ENCODE measurements around the gene CD22. TPM values are rescaled to one million over a fixed set of nuclear protein-coding genes. Genes with fewer than 3 reads are reported as not detected.
A peak's percentile ranks its signal among the peaks of the same experiment; 100 is the strongest.

CD22 gene
- total and polyA plus RNA-seq, 4 donors: 9.4 to 39.4 (median 18.9) TPM

DNA sequence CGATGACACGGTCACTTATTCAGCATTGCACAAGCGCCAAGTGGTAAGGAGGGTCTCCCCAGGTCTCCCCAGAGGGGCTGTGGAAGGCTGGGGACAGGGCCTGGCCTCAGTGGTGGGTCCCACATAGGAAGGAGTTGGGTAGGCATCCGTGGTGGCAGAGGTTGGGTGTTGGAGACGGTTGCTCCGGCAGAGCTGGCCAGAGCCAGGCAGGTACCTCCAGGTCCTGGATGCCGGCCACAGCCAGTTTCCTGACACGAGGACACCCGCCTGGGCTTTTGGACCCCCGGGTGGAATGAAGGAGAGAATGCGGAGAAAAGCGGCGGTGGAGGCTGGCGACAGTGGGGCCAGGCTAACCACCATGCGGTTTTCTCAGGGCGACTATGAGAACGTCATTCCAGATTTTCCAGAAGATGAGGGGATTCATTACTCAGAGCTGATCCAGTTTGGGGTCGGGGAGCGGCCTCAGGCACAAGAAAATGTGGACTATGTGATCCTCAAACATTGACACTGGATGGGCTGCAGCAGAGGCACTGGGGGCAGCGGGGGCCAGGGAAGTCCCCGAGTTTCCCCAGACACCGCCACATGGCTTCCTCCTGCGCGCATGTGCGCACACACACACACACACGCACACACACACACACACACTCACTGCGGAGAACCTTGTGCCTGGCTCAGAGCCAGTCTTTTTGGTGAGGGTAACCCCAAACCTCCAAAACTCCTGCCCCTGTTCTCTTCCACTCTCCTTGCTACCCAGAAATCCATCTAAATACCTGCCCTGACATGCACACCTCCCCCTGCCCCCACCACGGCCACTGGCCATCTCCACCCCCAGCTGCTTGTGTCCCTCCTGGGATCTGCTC, 17.4 kb downstream of the CD22 start:
- peak in 1 of 6 donors; percentile 0 for DNase-seq (ENCODE audit: low read depth in 4 of 6, low spot score in 6 of 6)

DNA sequence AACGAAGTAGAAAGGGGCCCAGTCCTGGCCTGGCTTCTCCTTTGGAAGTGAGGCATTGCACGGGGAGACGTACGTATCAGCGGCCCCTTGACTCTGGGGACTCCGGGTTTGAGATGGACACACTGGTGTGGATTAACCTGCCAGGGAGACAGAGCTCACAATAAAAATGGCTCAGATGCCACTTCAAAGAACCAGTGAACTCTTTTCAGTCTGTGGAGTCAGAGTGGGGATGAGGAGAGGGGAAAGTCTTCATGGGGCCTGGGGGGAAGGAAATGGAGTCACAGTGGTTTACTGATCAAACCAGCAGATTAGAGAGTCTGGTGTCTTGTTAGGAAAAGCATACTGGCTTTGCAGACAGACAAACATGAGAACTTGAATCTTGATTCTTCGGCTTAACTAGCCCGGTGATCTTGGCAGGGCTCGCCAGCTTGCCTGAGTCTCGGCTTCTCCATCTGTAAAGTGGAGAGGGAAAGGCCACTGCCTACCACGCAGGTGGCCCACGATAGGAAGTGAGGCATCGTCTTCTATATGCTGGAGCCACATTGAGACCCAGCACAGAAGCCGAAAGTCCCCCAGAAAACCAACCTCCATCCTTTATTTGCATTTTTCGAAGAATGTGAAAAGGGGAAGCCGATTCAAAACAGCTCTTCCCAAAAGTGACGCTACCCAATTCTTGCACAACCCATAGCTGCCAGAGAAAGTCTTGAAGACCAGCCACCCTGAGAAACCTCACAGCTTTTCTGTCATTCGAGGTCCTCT, 18.4 kb downstream of the CD22 start, which contains the start of gene FFAR1:
Gene FFAR1 (plus strand): TSS at position 732 of the 759 bp plus-strand sequence. CDS start 3,650 bp downstream, outside the sequence.
- Histone ChIP-seq H3K27ac (ENCODE audit: low read depth, low read length) (no peak within 1 kb of the TSS), H3K36me3 (ENCODE audit: control insufficient read depth, insufficient read depth, low read length) (no peaks in the 10 kb centered on the region), H3K27me3 (ENCODE audit: control insufficient read depth, insufficient read depth, low read length) (no peaks in the 10 kb centered on the region), H3K4me1 (ENCODE audit: control insufficient read depth, insufficient read depth, low read length) (no peaks in the 10 kb centered on the region), H3K9me3 (ENCODE audit: control insufficient read depth, insufficient read depth, low read length) (no peaks in the 10 kb centered on the region), H3K4me3 (ENCODE audit: low read depth, low read length) (no peak within 1 kb of the TSS)
- DNase-seq (ENCODE audit: low read depth in 4 of 6, low spot score in 6 of 6): peak in 1 of 6 donors; percentile 0
- WGBS (ENCODE audit: insufficient coverage): 90% methylated on average over 18 of the region's 18 CpGs

More for the DNA sequence above, 17.4 kb downstream of the CD22 start:
- Histone ChIP-seq H3K9me3 (ENCODE audit: control insufficient read depth, insufficient read depth, low read length) (no peaks in the 10 kb centered on the region), H3K27ac (ENCODE audit: low read depth, low read length) (no peak overlapping the region), H3K27me3 (ENCODE audit: control insufficient read depth, insufficient read depth, low read length) (no peaks in the 10 kb centered on the region), H3K4me1 (ENCODE audit: control insufficient read depth, insufficient read depth, low read length) (no peaks in the 10 kb centered on the region), H3K36me3 (ENCODE audit: control insufficient read depth, insufficient read depth, low read length) (no peaks in the 10 kb centered on the region), H3K4me3 (ENCODE audit: low read depth, low read length) (no peak overlapping the region)
- WGBS (ENCODE audit: insufficient coverage): 82% methylated on average over 28 of the region's 28 CpGs

DNA sequence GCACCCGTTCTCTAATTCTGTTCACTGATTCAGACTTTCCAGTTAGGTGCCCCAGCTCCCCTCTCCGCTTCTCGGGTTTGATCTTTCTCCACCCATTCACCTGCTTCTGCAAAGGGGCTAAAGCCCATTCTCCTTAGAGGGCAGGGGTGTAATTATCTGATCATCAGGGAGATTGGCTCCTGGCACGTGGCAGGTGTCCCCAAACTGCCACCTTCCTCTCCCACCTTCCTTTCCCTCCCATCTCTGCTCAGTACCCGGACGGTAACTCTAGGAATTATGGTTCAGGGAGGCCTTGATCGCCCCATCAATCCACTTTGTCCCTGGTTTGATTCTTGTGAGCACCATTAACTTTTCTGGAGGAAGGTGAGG, 18.9 kb downstream of the CD22 start:
- no peak overlapping the region for H3K27ac ChIP-seq (ENCODE audit: low read depth, low read length)
- DNase-seq (ENCODE audit: low read depth in 4 of 6, low spot score in 6 of 6): no peak
- 96% methylated on average over 3 of the region's 7 CpGs for WGBS (ENCODE audit: insufficient coverage)
- no peaks in the 10 kb centered on the region for H3K4me1 ChIP-seq (ENCODE audit: control insufficient read depth, insufficient read depth, low read length)
- no peaks in the 10 kb centered on the region for H3K9me3 ChIP-seq (ENCODE audit: control insufficient read depth, insufficient read depth, low read length)
- no peak overlapping the region for H3K4me3 ChIP-seq (ENCODE audit: low read depth, low read length)
- H3K36me3 ChIP-seq (ENCODE audit: control insufficient read depth, insufficient read depth, low read length): no peaks in the 10 kb centered on the region
- no peaks in the 10 kb centered on the region for H3K27me3 ChIP-seq (ENCODE audit: control insufficient read depth, insufficient read depth, low read length)

DNA sequence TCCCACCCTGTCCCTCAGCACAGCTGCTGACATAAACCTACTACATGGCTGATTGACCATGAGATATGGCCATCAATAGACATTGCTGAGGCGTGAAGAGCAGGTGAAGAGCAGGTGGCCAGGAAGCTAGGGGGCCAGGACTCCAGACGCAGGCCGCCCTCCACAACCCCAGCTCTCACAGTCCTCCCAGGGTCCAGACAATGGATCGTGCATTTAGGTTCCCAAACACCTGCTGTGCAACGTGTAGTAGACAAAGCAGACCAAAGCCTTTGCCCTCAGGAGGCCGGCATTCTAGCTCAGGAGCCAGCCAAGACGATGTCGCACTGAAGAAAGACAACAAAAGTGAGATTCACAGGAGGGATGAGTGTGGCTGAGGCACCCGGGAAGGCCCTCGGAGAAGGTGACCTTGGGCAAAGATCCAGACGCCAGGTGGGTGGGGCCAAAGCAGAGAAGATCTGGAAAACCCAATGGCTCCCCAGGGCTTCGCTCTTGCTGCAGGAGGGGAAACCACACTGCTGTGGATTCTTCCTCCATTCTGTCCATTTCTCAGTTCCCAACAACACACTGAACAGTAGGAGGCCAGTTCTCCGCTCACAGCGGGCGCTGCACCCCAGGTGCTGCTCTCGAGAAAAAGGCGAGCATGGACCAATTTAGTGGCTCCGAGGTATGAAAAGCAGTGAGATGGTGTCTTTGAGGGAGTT, 20.1 kb downstream of the CD22 start:
- H3K4me3 ChIP-seq (ENCODE audit: low read depth, low read length): no peak overlapping the region
- no peak overlapping the region for H3K27ac ChIP-seq (ENCODE audit: low read depth, low read length)
- peak in 1 of 6 donors; percentile 0 for DNase-seq (ENCODE audit: low read depth in 4 of 6, low spot score in 6 of 6)
- WGBS (ENCODE audit: insufficient coverage): 67% methylated on average over 16 of the region's 18 CpGs
- H3K4me1 ChIP-seq (ENCODE audit: control insufficient read depth, insufficient read depth, low read length): no peaks in the 10 kb centered on the region
- H3K9me3 ChIP-seq (ENCODE audit: control insufficient read depth, insufficient read depth, low read length): no peaks in the 10 kb centered on the region
- H3K27me3 ChIP-seq (ENCODE audit: control insufficient read depth, insufficient read depth, low read length): no peaks in the 10 kb centered on the region
- H3K36me3 ChIP-seq (ENCODE audit: control insufficient read depth, insufficient read depth, low read length): no peaks in the 10 kb centered on the region

DNA sequence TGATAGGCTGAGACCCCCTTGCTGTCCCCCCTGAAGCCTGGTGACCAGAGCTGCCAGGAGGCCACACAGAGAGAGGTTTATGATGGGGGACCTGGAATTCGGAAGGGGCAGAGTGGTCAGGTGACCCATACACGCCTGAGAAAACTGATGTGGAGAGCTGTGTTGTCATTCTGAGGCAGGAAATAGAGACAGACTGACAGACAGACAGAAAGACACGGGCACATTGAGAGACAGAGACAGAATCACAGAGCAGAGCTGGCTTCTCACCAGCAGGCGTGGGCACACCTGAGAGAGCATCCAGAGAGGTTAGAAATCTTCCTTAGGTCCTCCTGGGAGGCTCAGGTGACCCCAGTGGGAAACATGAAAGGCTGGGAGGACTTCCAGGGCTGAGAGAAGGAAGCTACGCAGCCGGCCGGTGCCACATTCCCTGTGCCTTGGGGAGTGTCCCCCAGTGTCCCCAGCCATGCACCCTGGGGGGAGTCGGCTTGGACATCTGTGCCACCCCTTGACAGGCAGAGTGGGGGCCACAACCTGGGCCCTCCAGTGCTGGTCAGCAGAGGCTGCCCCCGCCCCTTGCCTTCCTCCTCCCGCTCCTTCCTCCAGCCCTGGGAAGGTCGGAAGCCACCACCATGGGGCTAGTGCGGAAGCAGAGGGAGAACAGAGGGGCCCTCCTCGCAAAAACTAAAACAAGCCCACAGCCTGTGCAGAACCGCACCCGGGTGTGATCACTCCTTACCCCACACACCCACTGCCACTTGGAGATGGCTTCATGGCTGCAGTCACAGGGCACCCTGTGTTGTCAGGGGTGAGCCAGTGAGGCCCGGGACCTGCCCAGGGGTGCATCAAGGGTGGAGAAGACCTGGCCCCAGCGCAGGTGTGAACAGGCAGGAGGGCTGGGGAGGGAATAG, 20.9 kb downstream of the CD22 start:
- 79% methylated on average over 13 of the region's 17 CpGs for WGBS (ENCODE audit: insufficient coverage)
- H3K27me3 ChIP-seq (ENCODE audit: control insufficient read depth, insufficient read depth, low read length): no peaks in the 10 kb centered on the region
- no peaks in the 10 kb centered on the region for H3K36me3 ChIP-seq (ENCODE audit: control insufficient read depth, insufficient read depth, low read length)
- H3K4me1 ChIP-seq (ENCODE audit: control insufficient read depth, insufficient read depth, low read length): no peaks in the 10 kb centered on the region
- H3K9me3 ChIP-seq (ENCODE audit: control insufficient read depth, insufficient read depth, low read length): no peaks in the 10 kb centered on the region
- DNase-seq (ENCODE audit: low read depth in 4 of 6, low spot score in 6 of 6): peak in 1 of 6 donors; percentile 0
- H3K27ac ChIP-seq (ENCODE audit: low read depth, low read length): no peak overlapping the region
- no peak overlapping the region for H3K4me3 ChIP-seq (ENCODE audit: low read depth, low read length)

DNA sequence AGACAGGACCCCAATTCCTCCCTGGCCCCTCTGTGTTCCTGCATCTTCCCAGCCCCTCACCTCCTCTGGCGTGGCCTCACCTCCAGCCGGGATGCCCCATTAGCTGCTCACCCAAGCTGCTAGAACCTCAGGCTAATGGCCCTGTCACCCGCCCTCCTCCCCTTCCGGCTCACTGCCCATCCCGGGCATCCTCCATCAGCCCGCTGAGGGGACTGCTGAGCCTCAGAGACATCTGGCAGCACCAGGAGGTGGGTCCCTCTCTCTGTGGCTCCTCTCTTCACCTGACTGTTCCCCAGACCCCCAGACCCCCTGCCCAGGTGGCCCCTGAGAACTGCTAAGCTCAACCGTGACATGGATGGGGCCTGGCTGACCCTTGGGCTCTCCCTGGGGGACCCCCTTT, 21.6 kb downstream of the CD22 start:
- WGBS (ENCODE audit: insufficient coverage): 65% methylated on average over 6 of the region's 7 CpGs
- H3K27ac ChIP-seq (ENCODE audit: low read depth, low read length): no peak overlapping the region
- H3K4me3 ChIP-seq (ENCODE audit: low read depth, low read length): no peak overlapping the region
- DNase-seq (ENCODE audit: low read depth in 4 of 6, low spot score in 6 of 6): peak in 1 of 6 donors; percentile 0
- no peaks in the 10 kb centered on the region for H3K9me3 ChIP-seq (ENCODE audit: control insufficient read depth, insufficient read depth, low read length)
- no peaks in the 10 kb centered on the region for H3K27me3 ChIP-seq (ENCODE audit: control insufficient read depth, insufficient read depth, low read length)
- H3K36me3 ChIP-seq (ENCODE audit: control insufficient read depth, insufficient read depth, low read length): no peaks in the 10 kb centered on the region
- H3K4me1 ChIP-seq (ENCODE audit: control insufficient read depth, insufficient read depth, low read length): no peaks in the 10 kb centered on the region

DNA sequence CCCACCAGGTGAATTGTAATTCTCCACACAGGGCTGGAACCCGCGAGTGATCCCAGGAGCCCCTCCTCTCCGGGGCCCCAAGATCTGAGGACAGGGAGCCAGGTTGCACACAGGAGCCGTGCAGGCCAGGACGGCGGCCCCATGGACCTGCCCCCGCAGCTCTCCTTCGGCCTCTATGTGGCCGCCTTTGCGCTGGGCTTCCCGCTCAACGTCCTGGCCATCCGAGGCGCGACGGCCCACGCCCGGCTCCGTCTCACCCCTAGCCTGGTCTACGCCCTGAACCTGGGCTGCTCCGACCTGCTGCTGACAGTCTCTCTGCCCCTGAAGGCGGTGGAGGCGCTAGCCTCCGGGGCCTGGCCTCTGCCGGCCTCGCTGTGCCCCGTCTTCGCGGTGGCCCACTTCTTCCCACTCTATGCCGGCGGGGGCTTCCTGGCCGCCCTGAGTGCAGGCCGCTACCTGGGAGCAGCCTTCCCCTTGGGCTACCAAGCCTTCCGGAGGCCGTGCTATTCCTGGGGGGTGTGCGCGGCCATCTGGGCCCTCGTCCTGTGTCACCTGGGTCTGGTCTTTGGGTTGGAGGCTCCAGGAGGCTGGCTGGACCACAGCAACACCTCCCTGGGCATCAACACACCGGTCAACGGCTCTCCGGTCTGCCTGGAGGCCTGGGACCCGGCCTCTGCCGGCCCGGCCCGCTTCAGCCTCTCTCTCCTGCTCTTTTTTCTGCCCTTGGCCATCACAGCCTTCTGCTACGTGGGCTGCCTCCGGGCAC, 22.6 kb downstream of the CD22 start:
- Histone ChIP-seq H3K36me3 (ENCODE audit: control insufficient read depth, insufficient read depth, low read length) (no peaks in the 10 kb centered on the region), H3K4me3 (ENCODE audit: low read depth, low read length) (no peak overlapping the region), H3K27ac (ENCODE audit: low read depth, low read length) (no peak overlapping the region), H3K4me1 (ENCODE audit: control insufficient read depth, insufficient read depth, low read length) (no peaks in the 10 kb centered on the region), H3K9me3 (ENCODE audit: control insufficient read depth, insufficient read depth, low read length) (no peaks in the 10 kb centered on the region), H3K27me3 (ENCODE audit: control insufficient read depth, insufficient read depth, low read length) (no peaks in the 10 kb centered on the region)
- WGBS (ENCODE audit: insufficient coverage): 91% methylated on average over 46 of the region's 47 CpGs
- no peak for DNase-seq (ENCODE audit: low read depth in 4 of 6, low spot score in 6 of 6)

DNA sequence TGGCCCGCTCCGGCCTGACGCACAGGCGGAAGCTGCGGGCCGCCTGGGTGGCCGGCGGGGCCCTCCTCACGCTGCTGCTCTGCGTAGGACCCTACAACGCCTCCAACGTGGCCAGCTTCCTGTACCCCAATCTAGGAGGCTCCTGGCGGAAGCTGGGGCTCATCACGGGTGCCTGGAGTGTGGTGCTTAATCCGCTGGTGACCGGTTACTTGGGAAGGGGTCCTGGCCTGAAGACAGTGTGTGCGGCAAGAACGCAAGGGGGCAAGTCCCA, 23.1 kb downstream of the CD22 start:
- Histone ChIP-seq H3K27me3 (ENCODE audit: control insufficient read depth, insufficient read depth, low read length) (no peaks in the 10 kb centered on the region), H3K4me3 (ENCODE audit: low read depth, low read length) (no peak overlapping the region), H3K27ac (ENCODE audit: low read depth, low read length) (no peak overlapping the region), H3K4me1 (ENCODE audit: control insufficient read depth, insufficient read depth, low read length) (no peaks in the 10 kb centered on the region), H3K9me3 (ENCODE audit: control insufficient read depth, insufficient read depth, low read length) (no peaks in the 10 kb centered on the region), H3K36me3 (ENCODE audit: control insufficient read depth, insufficient read depth, low read length) (no peaks in the 10 kb centered on the region)
- peak in 1 of 6 donors; percentile 0 for DNase-seq (ENCODE audit: low read depth in 4 of 6, low spot score in 6 of 6)
- WGBS (ENCODE audit: insufficient coverage): 84% methylated on average over 18 of the region's 18 CpGs
